NCI-H1092 treated with DMSO at 0.1 percent for 48 hours (cell line): Measurements from ENCODE around the gene TEX51.

ENCODE experiments used
- DNase-seq: peaks from one replicate; lab custom pipeline; 2025; lab: John Stamatoyannopoulos, UW

TEX51 gene

DNA sequence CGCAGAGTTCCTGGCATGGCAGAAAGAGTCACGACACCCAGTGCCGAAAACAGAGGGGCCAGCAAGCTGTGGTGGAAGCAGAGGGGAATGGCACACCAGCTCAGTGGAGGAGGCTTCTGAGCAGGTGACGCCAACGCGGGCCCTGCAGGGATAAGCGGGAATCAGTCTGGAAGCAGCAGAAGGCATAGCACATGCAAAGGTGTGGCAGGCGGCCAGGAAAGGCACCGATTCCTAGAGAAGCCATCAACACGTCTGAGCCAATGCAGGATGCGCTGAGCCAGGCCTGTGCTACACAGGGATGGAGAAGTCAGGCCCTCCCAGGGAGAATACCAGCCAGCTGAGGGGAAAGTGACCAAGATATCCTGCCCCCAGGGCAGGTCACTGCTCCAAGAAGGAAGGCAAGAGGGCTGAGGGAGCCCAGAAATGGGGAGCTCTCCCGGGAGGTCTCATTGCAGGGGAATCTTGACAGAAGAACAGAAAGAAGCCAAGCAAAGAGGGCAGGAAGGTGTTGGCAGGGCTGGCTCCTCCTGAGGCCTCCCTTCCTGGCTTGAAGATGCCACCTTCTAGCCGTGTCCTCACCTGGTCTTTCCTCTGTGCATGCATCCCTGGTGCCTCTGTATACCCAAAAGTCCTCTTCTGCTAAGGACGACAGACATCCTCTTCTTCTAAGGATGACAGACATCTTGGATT lies 16.3 kb downstream of the TEX51 start:
- DNase-seq: no peak

DNA sequence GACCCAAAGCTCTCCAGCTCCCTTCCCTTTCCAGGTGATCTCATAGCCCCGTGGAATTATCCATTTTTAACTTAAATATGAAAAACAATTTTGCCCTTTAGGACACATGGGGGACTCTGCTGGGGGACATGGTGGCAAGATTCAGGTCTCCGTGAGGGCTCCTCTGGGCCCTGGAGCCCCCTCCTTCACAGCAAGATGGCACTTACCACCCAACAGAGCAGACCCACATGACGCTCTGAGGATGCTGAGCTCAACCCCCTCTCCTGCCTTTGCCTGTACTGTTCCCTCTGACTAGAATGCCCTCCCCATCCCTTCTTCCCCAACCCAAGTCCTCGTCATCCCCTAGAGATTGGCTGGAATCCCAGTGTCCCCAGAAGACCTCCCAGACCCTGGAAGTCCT lies 17.2 kb downstream of the TEX51 start:
- DNase-seq: no peak

DNA sequence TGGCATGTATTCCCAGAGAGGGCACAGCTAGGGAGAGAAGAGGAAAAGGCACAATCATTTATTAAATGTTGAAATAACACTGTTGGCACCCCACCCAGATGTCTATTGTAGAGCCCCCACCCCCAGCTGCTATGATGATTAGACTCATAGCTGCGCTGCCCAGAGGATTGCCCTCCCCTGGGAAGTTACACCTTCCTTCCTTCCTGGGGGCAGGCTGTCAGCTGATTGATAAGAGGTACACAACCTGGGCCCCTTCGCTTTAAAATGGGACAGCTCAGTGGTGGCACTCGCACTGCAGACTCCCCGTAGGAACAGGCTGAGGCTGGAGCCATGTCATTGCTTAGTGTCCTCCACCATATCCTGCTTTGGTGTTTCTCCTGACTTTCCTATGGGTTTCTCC lies 18.1 kb downstream of the TEX51 start:
- no peak for DNase-seq

DNA sequence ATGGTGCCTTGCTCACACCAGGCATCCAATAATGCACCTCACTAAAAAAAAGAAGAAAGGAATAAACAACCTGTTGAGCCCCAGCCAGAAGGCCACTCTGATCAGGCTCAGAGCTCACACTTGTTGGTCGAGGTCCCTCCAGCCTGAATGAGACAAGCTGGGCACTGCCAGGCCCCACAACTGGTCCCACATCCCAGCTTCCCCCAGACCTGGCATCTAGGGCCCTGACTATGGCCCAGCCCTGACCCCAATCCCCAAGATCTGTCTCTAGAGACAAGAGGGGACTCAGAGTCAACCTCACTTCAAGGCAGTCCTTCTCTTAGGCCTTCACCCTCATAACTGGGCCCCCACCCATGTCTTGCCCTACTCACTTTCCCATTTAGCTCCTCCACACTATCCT lies 22.4 kb downstream of the TEX51 start:
- no peak for DNase-seq

DNA sequence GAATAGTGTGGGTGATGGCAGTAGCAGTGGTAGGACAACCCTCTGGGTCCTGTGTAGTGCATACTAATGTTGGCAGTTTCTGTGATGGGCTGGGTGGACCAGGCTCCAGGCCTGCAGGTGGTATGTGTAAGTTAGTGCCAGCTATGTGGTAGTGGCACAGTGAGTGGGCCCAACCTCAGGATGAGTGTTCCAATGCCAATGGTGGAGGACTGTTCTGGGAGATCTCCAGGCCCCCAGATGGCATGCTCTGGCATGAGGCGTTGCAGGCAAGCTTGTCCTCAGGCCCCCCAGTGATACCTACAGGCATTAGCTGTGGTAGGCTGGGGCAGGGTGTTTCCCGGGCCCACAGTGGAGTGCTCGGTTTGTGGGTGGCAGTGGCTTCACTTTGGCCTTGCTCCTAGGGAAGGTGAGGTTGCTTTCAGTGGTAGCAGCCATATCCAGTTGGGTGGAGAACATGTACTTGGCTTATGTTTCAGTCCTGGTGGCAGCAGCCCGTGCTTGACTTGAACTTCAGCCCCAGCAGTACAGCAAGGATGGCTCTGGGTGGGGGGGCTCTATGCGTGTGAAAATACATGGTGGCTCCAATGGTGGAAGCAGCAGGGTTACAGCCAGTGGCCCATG lies 32.4 kb downstream of the TEX51 start:
- no peak for DNase-seq

DNA sequence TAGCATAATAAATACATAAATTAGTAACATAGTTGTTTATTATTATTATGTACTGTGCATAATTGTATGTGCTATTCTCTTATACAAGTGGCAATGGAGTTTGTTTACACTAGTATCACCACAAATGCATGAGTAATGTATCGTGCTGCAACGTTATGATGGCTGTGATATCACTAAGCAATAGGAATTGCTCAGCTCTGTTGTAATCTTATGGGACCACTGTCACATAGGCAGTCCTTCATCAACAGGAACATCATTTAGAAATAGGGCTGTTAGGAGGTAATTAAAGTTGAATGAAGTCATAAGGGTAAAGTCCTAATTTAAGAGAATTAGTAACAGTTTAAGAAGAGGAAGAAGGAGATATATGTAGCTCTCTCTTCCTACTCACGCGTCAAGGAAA lies 33.8 kb downstream of the TEX51 start:
- no peak for DNase-seq

DNA sequence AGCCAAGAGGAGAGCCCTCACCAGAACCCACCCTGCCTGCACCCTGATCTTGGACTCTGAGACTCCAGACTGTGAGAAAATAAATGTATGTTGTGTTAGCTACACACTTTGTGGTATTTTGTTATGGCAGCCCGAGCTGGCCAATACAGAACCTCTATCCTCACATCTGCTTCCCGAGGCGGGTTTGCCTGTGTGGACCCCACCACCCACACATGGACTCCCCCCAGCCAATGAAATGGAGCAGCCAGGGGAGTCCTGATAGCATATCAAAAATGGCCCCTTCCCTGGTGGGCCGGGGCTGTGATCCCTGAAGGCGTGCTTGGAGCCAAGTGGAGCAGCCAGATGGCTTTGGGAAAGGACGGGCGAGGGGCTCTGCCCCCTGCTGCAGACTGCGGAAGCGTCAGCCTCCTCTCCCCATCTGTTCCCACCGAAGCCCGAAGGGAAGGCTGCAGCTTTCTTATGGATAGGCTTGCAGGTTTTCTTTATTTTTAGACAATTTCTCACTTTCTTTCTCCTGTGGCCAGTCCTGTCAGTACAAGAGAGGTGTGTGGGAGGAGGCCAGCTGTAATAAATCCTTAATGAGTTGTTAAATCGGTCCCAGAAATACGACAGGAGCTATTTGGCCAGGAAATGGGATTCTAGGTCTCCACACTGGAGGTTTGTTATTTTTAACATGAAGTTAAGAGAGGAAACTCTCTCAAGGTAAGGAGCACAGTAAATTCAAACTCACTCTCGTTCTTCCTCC lies 34.4 kb downstream of the TEX51 start:
- no peak for DNase-seq

DNA sequence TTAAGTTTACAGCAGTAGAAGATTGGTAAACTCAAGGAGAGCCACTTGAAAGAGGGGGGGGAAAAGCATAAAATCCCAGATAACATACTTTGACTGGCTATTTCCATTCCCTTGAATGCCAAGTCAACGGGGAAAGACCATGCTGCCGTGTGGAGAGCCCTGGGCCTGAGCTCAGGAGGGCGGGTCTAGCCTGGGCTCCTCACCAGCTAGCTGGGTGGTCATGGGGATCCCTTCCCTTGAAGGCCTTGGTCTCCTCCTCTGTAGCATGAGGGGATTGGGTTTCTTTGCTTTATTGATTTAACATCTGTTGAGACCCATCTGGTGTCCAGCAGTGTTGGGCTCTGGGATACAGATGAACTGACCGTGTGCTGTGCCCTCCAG lies 35.0 kb downstream of the TEX51 start:
- no peak for DNase-seq

DNA sequence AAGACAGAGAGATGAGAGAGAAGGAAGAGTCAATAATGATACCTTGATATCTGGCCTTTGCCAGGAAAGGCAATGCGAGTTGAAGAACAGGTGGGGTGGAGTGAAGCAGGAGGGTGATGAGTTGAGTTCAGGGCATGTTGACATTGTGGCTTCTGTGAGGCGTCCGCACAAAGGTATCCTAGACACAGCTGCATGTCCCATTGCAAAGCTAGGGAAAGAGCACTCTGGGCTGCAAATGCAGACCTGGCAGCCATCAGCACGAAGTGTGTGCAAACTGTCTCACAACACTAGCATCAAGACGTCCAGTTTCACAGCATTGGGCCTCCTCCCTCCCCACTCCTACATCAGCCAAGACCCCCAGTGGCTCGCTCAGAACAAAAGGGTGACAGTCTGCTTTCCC lies 36.1 kb downstream of the TEX51 start:
- DNase-seq: peak; percentile 12

DNA sequence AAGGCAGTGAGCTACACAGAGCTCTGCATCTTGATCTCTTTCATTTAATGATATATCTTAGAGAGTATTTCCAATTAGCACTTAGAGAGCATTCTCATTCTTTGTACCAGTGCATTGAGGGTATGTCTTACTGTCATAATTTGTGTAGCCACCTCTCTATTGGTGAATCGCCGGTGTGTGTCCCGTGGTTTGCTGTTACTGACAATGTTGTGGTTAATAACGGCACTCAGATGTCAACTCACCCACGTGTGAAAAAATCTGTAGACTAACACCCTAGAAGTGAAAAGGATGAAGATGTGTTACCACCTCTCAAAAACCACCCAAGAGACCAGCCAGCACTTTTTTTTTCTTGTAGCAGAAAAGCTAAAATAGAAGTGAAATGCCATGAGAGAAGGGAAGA lies 37.1 kb downstream of the TEX51 start:
- no peak for DNase-seq

DNA sequence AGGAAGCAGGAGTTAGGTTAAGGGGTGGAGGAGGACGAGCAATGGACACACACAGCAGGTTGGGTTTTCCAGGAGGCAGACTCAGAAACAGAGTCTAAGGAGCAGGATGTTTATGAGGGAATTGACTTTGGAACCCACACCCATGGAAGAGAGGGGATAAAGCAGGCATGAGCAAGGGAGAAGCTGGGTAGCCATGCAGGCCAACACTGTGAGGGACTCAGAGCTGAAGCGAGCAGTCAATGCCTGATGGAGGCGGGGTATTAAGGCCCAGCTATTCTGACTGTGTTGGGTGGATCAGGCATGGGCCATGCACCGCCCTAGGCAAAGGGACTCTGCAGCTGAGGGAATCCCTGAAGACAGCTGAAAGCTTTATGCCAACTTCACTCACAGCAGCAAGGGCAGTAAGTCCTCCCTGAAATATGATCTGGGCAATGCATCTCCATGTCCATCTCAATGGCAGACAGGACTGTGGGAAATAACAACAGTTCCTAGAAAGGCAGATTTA lies 37.6 kb downstream of the TEX51 start:
- DNase-seq: no peak

DNA sequence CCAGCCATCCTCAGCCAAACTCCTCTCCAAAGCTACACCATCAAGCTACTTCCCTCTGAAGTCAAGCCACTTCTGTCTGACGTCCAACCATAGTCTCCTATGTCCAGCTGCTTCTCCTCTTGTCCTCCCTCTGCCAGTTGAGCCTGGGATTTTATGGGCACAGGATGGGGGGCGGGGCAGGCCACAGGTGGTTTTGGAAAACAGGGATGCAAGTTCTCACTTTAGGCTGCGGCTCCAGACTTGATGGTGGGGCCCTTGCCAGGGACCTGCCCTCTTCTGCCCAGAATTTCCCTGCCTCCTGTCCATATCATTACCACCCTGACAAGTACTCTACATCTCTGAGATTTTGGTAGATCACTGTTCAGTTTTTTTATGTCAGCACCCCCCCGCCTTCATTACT lies 41.6 kb downstream of the TEX51 start:
- no peak for DNase-seq

DNA sequence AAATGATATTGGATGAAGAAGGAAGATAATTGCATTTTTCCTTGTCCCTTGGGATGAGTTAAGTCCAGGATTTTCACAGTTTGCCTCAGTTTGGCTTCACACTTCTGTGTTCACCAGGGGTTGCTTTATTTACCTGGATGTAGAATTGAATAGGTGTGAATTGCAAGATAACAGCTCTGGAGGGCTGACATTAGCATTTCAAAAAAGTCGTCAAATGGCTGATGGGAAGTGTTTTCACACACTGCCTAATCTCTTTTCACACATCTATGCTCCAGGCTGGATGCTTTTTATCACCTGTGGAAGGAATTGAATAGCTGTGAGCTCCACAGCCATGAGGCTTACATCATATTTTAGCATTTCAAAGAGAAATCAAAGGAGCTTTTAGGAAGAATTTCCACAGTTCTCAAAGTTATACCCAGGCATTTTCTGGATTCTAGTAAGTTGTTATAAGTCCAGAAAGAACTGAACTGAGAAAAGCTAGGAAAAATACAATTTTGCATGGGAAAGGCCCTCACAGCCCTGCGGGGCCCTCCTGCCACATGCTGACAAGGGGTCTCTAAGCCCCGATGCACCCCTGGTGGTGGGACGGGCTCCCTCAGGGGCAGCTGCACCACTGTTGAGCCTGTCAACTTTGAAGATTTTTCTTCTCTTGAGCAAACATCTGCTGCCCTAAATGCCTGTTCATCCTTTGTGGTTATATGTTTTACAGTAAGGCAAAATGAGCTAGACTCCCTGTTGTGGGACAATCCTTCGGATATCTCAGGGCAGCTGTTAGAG lies 43.9 kb downstream of the TEX51 start:
- no peak for DNase-seq

DNA sequence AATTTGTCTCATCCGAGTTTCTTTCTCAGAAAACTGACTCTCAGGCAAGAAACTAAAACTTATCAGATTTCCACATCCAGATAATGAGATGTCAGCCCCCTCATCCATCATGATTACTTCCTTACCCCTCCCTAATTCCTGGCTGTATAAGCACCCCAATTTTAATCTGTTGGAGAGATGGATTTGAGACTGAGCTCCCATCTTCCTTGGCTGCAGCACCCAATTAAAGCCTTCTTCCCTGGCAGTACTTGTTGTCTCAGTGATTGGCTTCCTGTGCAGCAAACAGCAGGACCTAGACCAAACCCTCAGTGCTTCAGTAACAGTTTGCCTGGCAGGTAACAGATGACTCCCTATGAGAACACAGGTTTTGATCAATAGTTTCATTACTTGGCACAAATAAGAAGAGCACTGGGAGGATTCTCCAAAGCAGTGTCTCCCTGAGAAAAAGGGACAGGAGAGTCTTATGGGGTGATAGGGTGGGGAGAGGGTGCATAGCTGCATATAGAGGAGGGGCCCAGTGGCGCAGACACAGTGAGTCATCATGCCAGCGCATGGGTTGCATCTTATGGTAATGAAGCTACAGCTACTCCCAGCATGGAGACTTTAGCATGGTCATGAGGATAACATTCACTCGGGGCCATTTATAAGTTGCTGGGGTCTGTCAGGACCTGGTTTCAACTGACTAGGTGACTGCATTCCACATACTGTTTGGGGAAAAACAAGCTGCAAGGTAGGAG lies 45.1 kb downstream of the TEX51 start:
- no peak for DNase-seq

DNA sequence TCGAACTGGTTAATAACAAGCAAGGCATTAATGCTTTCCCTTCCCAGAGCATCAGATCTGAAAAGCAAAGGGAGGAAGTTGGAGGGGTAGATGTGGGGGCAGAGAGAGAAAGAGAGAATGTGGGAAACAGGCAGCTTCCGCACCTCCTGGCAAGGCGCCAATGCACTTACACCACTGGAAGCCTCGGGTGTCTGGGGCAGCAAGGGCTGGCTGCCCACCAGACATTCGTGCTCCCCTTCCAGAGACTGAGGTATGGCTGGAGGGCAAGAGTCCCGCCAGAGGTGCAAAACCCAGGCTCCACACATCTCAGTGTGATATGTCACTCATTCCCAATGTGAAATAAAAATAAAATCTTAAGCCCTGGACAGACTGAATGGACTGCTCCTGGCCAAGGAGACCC lies 46.4 kb downstream of the TEX51 start:
- no peak for DNase-seq

DNA sequence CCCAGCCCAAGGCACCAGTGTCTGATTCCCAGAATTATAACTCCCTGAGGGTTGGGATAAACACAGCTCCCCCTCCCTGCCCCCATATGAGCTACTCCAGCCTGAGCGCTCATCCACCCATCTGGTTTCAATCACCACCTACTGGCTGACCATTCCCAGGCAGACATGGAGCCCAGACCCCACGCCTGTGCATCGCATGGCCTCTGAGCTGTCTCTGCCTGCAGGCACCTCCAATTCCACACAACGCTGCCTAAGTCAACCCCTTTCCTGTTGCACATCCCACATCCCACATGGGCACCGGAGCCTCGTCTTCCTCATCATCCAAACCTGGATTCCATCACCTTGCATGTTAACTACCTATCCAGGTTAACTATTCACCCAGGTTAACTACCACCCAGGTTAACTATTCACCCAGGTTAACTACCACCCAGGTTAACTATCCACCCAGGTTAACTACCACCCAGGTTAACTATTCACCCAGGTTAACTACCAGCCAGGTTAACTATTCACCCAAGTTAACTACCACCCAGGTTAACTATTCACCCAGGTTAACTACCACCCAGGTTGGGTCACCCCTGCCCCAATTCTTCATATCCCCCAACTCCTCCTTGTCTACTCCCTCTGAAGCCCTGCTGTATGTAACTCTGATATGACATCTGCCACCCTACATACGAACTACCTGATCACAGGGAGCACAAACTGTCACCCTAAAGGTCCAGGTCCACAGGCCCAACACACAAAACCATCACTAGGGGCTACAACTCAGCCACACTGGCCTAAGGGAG lies 47.8 kb downstream of the TEX51 start:
- DNase-seq: no peak

DNA sequence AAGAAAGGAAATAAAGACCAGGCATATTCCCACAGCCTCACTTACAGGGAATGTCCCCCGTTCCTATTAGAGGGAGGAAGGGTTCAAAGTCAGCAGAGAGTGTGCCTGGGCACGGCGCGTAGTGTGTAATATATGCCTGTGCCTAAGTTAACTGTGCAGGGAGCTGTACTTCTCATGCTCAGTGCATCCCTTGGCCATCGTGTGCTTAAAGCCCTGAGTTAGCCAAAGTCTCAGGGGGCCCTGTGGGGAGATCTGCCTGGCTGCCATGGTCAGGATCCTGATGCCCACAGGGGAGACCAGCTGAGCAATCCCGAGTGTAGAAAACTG lies 48.4 kb downstream of the TEX51 start:
- DNase-seq: no peak

DNA sequence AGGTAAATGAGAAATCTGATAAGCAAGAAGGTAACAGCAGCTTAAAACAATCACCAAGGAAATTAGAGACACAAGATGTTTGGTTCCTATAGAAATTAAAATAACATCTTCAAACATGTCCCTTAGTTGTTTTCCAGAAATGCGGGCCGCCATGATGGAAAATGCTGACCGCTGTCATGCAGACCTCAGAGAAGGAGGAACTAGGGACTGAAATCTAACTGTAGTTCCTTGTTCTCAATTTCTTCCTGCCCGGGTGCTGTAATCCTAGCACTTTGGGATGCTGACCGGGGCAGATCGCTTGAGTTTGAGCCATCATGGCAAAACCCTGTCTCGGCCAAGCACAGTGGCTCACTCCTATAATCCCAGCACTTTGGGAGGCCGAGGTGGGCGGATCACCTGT lies 51.1 kb downstream of the TEX51 start:
- DNase-seq: no peak

DNA sequence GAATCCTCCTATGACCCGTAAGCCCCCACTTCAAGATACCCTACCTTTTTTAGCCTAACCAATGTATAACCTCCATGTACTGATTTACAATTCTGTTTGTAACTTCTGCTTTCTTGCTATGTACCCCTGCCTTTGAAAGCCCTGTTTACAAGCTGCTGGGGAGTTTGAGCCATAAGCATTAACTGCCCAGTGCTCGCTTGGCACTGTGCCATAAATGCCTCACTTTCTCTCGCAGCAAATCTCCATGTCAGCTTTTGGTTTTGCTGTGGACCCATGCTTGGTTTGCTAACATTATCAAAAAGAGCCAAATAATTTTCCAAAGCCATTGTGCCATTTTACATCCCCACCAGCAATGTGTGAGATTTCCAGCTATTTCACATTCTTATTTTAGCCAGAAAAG lies 51.8 kb downstream of the TEX51 start:
- DNase-seq: no peak
